ENCODE measurements around the gene MPDZ. TPM values are rescaled to one million over a fixed set of nuclear protein-coding genes. Genes with fewer than 3 reads are reported as not detected.

Gene MPDZ
- total RNA-seq, 1 experiment from 2014 or later = 46.7 TPM

DNA sequence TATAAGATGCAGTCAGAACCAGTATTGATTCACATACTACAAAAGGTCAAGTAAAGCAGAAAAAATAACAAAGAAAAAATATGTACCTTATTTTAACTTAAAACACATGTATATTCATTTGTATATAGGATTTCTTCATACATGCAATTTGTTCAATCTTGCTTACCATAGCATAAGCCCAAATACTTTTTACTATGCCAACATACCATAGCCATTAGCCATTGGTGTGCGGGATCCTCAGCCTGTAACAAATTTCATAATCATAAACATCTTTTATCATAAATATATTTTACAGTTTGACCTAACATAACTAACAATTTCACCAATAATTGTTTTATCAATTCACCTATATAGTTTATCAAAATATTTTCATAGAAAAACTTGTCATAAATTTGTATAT, 51.1 kb downstream of the MPDZ start:
- Mint-ChIP-seq H3K4me1 (peaks cover 0 to 5% of the 10 kb centered on the region in 2 experiments; a peak in 3 of 4 replicates), H3K36me3 (ENCODE audit: insufficient read depth in 1 of 3, low read depth in 3 of 3) (peaks cover 0 to 4% (median 0%) of the 10 kb centered on the region in 3 experiments; a peak in 3 of 7 replicates), H3K4me3 (no peak overlapping the region), H3K9me3 (no peaks in the 10 kb centered on the region), H3K27ac (no peak overlapping the region), H3K27me3 (ENCODE audit: low read depth) (no peaks in the 10 kb centered on the region)
- H3K9me3 ChIP-seq (ENCODE audit: control insufficient read depth, low read depth, low read length) = no peaks in the 10 kb centered on the region
- no peak overlapping the region for H3T11ph ChIP-seq (ENCODE audit: low read length)
- no peak overlapping the region for H3K56ac ChIP-seq (ENCODE audit: insufficient read length, low read depth, low read length)
- H4K20me1 ChIP-seq (ENCODE audit: control insufficient read depth, insufficient read depth, insufficient read length) = no peaks in the 10 kb centered on the region
- H2BK120ac ChIP-seq (ENCODE audit: low read depth, low read length, poor library complexity, severe bottlenecking) = no peak overlapping the region
- H4K5ac ChIP-seq (ENCODE audit: insufficient read length, low read depth, low read length) = no peak overlapping the region
- H3K9ac ChIP-seq (ENCODE audit: extremely low read depth, insufficient read length, low read length) = no peak overlapping the region
- H3K4me2 ChIP-seq (ENCODE audit: insufficient read depth, insufficient read length, low read length) = no peak overlapping the region
- H2BK5ac ChIP-seq (ENCODE audit: insufficient read length, low read length) = no peak overlapping the region
- H2AK5ac ChIP-seq (ENCODE audit: insufficient read length, low read length) = no peak overlapping the region
- H4K91ac ChIP-seq (ENCODE audit: insufficient read length, low read depth, low read length) = no peak overlapping the region
- H2BK20ac ChIP-seq (ENCODE audit: low read depth, low read length, poor library complexity, severe bottlenecking) = no peak overlapping the region
- no peak overlapping the region for H3K14ac ChIP-seq (ENCODE audit: insufficient read depth, low read length)
- H2AFZ ChIP-seq (ENCODE audit: low read length) = no peak overlapping the region
- H3K4ac ChIP-seq (ENCODE audit: low read depth, low read length) = no peak overlapping the region
- H4K8ac ChIP-seq (replicated peaks; ENCODE audit: insufficient read length, low read depth, low read length) = no peak overlapping the region
- no peaks in the 10 kb centered on the region for H3K79me1 ChIP-seq (ENCODE audit: insufficient read depth, low read depth, low read length, poor library complexity, severe bottlenecking)
- no peaks in the 10 kb centered on the region for H3K23me2 ChIP-seq (ENCODE audit: insufficient read length, low read depth, low read length, poor library complexity, severe bottlenecking)
- WGBS (ENCODE audit: extremely low coverage, insufficient read length, low lambda C conversion rate) = no CpG with 5 or more reads among the region's 1 CpG
- TF ChIP-seq, protein P1, sequence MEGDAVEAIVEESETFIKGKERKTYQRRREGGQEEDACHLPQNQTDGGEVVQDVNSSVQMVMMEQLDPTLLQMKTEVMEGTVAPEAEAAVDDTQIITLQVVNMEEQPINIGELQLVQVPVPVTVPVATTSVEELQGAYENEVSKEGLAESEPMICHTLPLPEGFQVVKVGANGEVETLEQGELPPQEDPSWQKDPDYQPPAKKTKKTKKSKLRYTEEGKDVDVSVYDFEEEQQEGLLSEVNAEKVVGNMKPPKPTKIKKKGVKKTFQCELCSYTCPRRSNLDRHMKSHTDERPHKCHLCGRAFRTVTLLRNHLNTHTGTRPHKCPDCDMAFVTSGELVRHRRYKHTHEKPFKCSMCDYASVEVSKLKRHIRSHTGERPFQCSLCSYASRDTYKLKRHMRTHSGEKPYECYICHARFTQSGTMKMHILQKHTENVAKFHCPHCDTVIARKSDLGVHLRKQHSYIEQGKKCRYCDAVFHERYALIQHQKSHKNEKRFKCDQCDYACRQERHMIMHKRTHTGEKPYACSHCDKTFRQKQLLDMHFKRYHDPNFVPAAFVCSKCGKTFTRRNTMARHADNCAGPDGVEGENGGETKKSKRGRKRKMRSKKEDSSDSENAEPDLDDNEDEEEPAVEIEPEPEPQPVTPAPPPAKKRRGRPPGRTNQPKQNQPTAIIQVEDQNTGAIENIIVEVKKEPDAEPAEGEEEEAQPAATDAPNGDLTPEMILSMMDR (conservative IDR thresholded peaks at IDR 0.05) = no peak
- no peak overlapping the region for H3K18ac ChIP-seq (ENCODE audit: insufficient read length, low read depth, low read length)
- no peak for DNase-seq
- no peak overlapping the region for H2BK12ac ChIP-seq (ENCODE audit: insufficient read length, low read depth, low read length)
- no peak overlapping the region for H3K23ac ChIP-seq (ENCODE audit: insufficient read length, low read depth, low read length)
- H3K27ac ChIP-seq (ENCODE audit: insufficient read length, low read depth, low read length) = no peak overlapping the region
- no peaks in the 10 kb centered on the region for H3K4me1 ChIP-seq (ENCODE audit: insufficient read depth, low read length)
- no peaks in the 10 kb centered on the region for H3K79me2 ChIP-seq (ENCODE audit: insufficient read depth, low read length)
- no peak overlapping the region for H2BK15ac ChIP-seq (ENCODE audit: low read depth, low read length)
- no peaks in the 10 kb centered on the region for H3K27me3 ChIP-seq (ENCODE audit: insufficient read depth, low read length)
